ENCODE results near the gene CCDC167. TPM values are rescaled to one million over a fixed set of nuclear protein-coding genes. Genes with fewer than 3 reads are reported as not detected.
A peak's percentile ranks its signal among the peaks of the same experiment; 100 is the strongest.

The CCDC167 gene
- total RNA-seq, 1 experiment from 2014 or later: 31.9 TPM

- Mint-ChIP-seq H3K27ac (no peak overlapping the region; a peak in 1 of 7 replicates), H3K36me3 (ENCODE audit: insufficient read depth in 1 of 3, low read depth in 3 of 3) (no peaks in the 10 kb centered on the region), H3K4me3 (no peak overlapping the region; a peak in 1 of 5 replicates), H3K9me3 (no peaks in the 10 kb centered on the region; a peak in 2 of 5 replicates), H3K27me3 (ENCODE audit: low read depth) (peaks cover 36% of the 10 kb centered on the region), H3K4me1 (peaks cover 10 to 20% of the 10 kb centered on the region in 2 experiments)
- no CpG with 5 or more reads among the region's 12 CpGs for WGBS (ENCODE audit: extremely low coverage, insufficient read length, low lambda C conversion rate)
- no peaks in the 10 kb centered on the region for H3K79me1 ChIP-seq (ENCODE audit: insufficient read depth, low read depth, low read length, poor library complexity, severe bottlenecking)
- no peaks in the 10 kb centered on the region for H4K20me1 ChIP-seq (ENCODE audit: control insufficient read depth, insufficient read depth, insufficient read length)
- H3K18ac ChIP-seq (ENCODE audit: insufficient read length, low read depth, low read length): no peak overlapping the region
- H3K27me3 ChIP-seq (ENCODE audit: insufficient read depth, low read length): no peaks in the 10 kb centered on the region
- H3K4me2 ChIP-seq (ENCODE audit: insufficient read depth, insufficient read length, low read length): no peak overlapping the region
- H3K56ac ChIP-seq (ENCODE audit: insufficient read length, low read depth, low read length): no peak overlapping the region
- H2AK5ac ChIP-seq (ENCODE audit: insufficient read length, low read length): no peak overlapping the region
- no peak overlapping the region for H3K27ac ChIP-seq (ENCODE audit: insufficient read length, low read depth, low read length)
- H2BK5ac ChIP-seq (ENCODE audit: insufficient read length, low read length): no peak overlapping the region
- no peak overlapping the region for H3K14ac ChIP-seq (ENCODE audit: insufficient read depth, low read length)
- H3K79me2 ChIP-seq (ENCODE audit: insufficient read depth, low read length): no peaks in the 10 kb centered on the region
- H2BK120ac ChIP-seq (ENCODE audit: low read depth, low read length, poor library complexity, severe bottlenecking): no peak overlapping the region
- DNase-seq: peak; percentile 71
- H3K9me3 ChIP-seq (ENCODE audit: control insufficient read depth, low read depth, low read length): no peaks in the 10 kb centered on the region
- H3T11ph ChIP-seq (ENCODE audit: low read length): no peak overlapping the region
- no peak overlapping the region for H3K23ac ChIP-seq (ENCODE audit: insufficient read length, low read depth, low read length)
- no peak overlapping the region for H4K5ac ChIP-seq (ENCODE audit: insufficient read length, low read depth, low read length)
- H2BK20ac ChIP-seq (ENCODE audit: low read depth, low read length, poor library complexity, severe bottlenecking): no peak overlapping the region
- no peak overlapping the region for H4K8ac ChIP-seq (replicated peaks; ENCODE audit: insufficient read length, low read depth, low read length)
- H3K4ac ChIP-seq (ENCODE audit: low read depth, low read length): no peak overlapping the region
- no peak overlapping the region for H4K91ac ChIP-seq (ENCODE audit: insufficient read length, low read depth, low read length)
- H3K4me1 ChIP-seq (ENCODE audit: insufficient read depth, low read length): no peaks in the 10 kb centered on the region
- TF ChIP-seq, protein P1, sequence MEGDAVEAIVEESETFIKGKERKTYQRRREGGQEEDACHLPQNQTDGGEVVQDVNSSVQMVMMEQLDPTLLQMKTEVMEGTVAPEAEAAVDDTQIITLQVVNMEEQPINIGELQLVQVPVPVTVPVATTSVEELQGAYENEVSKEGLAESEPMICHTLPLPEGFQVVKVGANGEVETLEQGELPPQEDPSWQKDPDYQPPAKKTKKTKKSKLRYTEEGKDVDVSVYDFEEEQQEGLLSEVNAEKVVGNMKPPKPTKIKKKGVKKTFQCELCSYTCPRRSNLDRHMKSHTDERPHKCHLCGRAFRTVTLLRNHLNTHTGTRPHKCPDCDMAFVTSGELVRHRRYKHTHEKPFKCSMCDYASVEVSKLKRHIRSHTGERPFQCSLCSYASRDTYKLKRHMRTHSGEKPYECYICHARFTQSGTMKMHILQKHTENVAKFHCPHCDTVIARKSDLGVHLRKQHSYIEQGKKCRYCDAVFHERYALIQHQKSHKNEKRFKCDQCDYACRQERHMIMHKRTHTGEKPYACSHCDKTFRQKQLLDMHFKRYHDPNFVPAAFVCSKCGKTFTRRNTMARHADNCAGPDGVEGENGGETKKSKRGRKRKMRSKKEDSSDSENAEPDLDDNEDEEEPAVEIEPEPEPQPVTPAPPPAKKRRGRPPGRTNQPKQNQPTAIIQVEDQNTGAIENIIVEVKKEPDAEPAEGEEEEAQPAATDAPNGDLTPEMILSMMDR (conservative IDR thresholded peaks at IDR 0.05): peak; percentile 51
- H3K23me2 ChIP-seq (ENCODE audit: insufficient read length, low read depth, low read length, poor library complexity, severe bottlenecking): no peaks in the 10 kb centered on the region
- no peak overlapping the region for H2BK15ac ChIP-seq (ENCODE audit: low read depth, low read length)
- no peak overlapping the region for H2AFZ ChIP-seq (ENCODE audit: low read length)
- no peak overlapping the region for H3K9ac ChIP-seq (ENCODE audit: extremely low read depth, insufficient read length, low read length)
- H2BK12ac ChIP-seq (ENCODE audit: insufficient read length, low read depth, low read length): no peak overlapping the region
Observed at GRCh38 chr6:37525460-37526357, 26.0 kb upstream of the CCDC167 start.
